OCI-LY7 (cell line): Measurements from ENCODE around the gene OMA1.

Experiments
- EZH2phosphoT487 ChIP-seq: fragments of 200-600 bp; sonication (generic); IDR thresholded peaks from 2 replicates; pipeline ENCODE4 v1.6.1; 2018; ENCODE audit warnings: low read depth, borderline replicate concordance, mild to moderate bottlenecking, mixed run types, antibody characterized with exemption, low read length, moderate library complexity, mixed read lengths
- TF ChIP-seq, protein P1 (sequence below): fragments of 200-600 bp; sonication (generic); conservative IDR thresholded peaks from 2 replicates; pipeline ENCODE4 v1.5.1; 2014; ENCODE audit warnings: mild to moderate bottlenecking, antibody characterized with exemption, low read length, moderate library complexity, mixed read lengths

DNA sequence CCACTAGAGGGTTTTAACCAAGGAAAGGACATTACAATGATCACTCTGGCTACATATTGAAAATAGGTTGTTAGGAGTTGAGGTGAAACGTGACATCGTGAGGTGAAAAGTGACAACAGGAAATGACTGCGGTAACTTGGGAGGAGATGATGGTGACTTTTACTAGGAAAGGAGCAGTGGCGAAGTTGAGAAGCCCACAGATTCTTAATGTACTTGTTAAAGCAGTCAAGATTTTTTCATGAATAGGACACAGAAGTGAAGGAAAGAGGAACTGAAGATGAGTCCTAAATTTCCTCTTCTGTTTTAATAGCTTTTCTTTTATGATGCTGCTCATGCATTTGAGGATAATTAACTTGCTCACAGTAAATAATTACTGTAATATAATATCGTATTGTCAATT, 59.5 kb downstream of the OMA1 start:
- TF ChIP-seq, protein P1, sequence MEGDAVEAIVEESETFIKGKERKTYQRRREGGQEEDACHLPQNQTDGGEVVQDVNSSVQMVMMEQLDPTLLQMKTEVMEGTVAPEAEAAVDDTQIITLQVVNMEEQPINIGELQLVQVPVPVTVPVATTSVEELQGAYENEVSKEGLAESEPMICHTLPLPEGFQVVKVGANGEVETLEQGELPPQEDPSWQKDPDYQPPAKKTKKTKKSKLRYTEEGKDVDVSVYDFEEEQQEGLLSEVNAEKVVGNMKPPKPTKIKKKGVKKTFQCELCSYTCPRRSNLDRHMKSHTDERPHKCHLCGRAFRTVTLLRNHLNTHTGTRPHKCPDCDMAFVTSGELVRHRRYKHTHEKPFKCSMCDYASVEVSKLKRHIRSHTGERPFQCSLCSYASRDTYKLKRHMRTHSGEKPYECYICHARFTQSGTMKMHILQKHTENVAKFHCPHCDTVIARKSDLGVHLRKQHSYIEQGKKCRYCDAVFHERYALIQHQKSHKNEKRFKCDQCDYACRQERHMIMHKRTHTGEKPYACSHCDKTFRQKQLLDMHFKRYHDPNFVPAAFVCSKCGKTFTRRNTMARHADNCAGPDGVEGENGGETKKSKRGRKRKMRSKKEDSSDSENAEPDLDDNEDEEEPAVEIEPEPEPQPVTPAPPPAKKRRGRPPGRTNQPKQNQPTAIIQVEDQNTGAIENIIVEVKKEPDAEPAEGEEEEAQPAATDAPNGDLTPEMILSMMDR, result no peak
- TF ChIP-seq EZH2phosphoT487, result no peak
